Activated CD4-positive, alpha-beta T cell treated with anti-CD3 and anti-CD28 coated beads, Interleukin-2, Interleukin-6, amounts not matched to agents 100 ng/mL and 50 ng/mL, durations not matched to agents 16 hours and 8 hours (primary cell): ENCODE data around the gene TRPT1.

ENCODE experiments used
- DNase-seq: peaks from one replicate; pipeline ENCODE4 v3.0.0-alpha.2; 2020

TRPT1 gene

DNA sequence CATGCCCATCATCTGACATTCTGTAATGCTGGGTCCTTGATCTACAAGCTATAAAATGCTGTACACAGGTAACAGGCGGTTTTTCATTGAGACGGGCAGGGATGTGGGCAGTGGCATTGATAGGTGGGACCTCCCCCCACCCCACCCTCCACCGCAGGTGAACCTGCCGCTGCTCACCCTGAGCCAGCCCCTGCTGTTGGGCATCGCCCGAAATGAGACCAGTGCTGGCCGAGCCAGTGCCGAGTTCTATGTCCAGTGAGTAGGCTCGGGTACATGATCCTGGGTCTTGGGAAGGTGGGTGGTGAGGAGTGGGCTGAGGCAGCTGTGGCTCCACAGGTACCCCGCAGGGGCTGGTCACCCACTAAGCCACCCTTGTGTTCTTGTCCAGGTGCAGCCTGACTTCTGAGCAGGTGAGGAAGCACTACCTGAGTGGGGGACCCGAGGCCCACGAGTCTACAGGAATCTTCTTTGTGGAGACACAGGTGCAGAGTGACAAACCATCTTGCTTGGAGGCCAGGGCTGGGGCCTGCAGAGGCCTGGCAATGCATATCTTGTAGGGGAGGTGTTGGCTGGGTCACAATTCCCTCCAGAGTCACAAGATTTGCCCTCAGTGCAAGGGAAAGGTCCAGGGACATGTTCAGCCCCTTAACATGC, 3.2 kb upstream of the TRPT1 start:
- no peak for DNase-seq

- DNase-seq = no peak
These were observed 1.5 kb upstream of the TRPT1 start for GRCh38 chr11:64227405-64227956.

DNA sequence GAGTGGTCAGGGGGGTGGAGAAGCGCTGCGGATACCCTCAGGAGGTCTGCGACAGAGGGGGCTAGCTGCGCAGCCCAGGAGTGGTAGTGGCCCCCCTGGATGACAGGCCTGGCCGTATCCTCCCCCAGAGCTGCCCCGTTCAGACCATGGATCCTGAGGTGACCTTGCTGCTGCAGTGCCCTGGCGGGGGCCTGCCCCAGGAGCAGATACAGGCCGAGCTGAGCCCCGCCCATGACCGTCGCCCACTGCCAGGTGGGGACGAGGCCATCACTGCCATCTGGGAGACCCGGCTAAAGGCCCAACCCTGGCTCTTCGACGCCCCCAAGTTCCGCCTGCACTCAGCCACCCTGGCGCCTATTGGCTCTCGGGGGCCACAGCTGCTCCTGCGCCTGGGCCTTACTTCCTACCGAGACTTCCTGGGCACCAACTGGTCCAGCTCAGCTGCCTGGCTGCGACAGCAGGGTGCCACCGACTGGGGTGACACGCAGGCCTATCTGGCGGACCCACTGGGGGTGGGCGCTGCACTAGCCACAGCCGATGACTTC, 593 bp upstream of the TRPT1 start:
- DNase-seq = peak; percentile 82

- DNase-seq = no peak
These were observed 937 bp downstream of the TRPT1 start for GRCh38 chr11:64224891-64225607.

DNA sequence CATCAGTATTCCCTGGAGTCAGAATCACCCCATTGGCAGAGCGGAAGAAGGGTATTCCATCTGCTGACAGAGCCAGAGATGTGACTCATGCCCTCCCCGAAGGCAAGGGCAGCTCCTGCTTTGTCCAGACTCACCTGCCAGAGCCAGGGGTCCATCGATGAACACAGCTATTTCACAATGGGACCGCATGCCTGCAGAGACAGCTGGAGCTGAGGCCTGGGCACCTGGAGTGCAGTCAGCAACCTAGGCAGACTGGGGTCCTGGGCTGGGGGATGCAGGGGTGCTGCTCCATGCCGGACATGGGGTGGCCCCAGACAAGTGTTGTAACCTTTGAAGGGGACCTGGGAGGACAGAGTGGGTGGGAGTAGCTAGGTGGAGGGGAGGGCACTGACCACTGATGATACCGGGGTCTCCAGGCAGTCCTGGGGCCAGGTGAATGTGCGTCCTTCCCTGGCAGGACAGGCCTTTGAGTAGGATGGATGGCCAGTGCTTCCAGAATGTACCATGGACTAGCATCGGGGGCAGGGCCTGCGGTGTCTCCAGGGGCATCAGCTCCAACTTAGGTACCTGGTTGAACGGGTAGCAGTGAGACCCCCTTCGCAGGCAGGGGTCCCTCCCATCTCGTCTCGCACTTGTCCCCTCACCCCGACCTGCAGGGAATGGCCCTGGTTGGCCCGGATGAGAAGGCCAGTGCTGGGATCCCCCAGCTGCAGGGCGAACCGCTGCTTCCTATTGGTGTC, 1.7 kb downstream of the TRPT1 start:
- no peak for DNase-seq

DNA sequence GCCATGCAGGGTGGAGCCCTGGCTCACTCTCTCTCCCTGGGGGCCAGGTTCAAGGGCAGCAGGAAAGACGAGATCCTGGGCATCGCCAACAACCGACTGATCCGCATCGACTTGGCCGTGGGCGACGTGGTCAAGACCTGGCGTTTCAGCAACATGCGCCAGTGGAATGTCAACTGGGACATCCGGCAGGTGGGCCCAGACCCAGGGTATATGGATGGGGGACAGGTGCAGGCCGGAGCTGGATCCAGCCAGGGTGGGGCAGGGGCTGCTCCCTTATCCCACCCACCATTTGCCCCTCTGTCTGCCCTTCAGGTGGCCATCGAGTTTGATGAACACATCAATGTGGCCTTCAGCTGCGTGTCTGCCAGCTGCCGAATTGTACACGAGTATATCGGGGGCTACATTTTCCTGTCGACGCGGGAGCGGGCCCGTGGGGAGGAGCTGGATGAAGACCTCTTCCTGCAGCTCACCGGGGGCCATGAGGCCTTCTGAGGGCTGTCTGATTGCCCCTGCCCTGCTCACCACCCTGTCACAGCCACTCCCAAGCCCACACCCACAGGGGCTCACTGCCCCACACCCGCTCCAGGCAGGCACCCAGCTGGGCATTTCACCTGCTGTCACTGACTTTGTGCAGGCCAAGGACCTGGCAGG, 2.9 kb downstream of the TRPT1 start:
- no peak for DNase-seq

GRCh38 chr11:64222651-64223000, 3.4 kb downstream of the TRPT1 start:
- no peak for DNase-seq

GRCh38 chr11:64220798-64221197, 5.2 kb downstream of the TRPT1 start:
- DNase-seq = no peak

- DNase-seq = no peak
These were observed 5.7 kb downstream of the TRPT1 start for GRCh38 chr11:64220271-64220670.

DNA sequence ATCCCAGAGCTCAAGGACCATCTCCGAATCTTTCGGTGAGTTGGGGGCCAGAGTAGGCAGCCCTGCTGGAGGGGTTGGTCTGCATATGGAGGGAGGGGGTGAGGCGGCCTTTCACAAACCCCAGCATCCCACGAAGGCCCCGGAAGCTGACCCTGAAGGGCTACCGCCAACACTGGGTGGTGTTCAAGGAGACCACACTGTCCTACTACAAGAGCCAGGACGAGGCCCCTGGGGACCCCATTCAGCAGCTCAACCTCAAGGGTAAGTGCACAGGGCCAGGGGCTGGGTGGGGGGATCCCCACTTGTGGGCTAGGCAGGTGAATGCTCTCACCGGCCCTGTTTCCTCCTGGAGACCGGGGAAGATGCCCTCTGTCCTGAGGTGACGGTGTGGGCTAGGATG, 6.2 kb downstream of the TRPT1 start:
- DNase-seq = no peak

- no peak for DNase-seq
These were observed 6.7 kb downstream of the TRPT1 start for GRCh38 chr11:64219354-64219684.

DNA sequence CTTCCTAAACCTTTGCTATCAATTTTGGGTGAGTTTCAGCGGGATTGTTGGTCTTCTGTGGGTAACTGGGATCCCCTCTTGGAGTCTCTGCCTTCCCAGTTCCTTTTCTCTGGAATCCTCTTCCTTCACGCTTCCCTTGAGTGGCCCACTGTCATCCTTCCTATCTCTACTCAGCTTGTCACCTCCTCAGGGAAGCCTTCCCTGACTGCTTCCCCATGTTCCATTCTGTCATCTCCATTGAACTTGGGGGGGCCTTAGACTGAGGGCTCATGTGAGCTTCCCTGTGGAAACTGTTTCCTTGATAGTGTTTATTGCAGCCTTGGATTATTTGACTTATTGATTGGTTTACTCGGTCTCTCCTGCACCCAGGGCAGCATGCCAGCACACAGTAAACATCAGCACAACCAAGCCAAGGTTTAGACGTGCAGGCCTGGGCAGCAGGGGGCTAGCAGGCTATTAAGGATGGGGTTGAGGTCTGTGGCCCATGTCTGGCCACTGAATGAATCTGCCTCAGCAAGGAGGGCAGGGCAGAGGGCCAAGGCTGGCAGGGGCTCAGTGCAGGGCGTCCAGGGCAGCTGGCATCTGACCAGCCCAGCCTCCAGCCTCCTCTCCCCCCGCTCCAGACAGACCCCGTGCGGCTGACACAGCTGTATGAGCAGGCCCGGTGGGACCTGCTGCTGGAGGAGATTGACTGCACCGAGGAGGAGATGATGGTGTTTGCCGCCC, 7.2 kb downstream of the TRPT1 start:
- DNase-seq = no peak

- DNase-seq = no peak
These were observed 9.1 kb downstream of the TRPT1 start for GRCh38 chr11:64216879-64217278.

DNA sequence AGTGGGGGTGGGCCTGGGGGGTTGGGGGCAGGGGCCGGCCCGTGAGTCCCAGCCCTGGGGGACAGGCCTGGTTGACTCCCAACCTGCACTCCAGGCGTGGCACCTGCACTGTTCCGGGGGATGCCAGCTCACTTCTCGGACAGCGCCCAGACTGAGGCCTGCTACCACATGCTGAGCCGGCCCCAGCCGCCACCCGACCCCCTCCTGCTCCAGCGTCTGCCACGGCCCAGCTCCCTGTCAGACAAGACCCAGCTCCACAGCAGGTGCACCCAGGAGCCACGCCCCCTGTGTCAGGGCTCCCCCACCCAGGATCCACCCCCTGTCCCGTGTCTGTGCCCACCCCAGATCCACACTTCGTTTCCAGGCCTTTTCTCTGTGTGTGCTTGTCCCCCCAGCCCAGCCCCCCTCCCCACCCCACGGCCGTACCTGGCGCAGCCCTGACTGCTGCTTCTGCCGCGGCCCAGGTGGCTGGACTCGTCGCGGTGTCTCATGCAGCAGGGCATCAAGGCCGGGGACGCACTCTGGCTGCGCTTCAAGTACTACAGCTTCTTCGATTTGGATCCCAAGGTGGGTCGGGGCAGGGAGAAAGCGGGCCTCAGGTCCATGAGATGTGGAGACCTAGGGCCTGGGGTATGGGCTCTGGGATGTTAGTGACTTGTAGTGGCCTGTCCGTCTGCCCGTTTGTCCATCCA, 14.7 kb downstream of the TRPT1 start:
- DNase-seq = no peak

GRCh38 chr11:64210301-64211020, 15.5 kb downstream of the TRPT1 start:
- DNase-seq = no peak

- DNase-seq = no peak
These were observed 16.5 kb downstream of the TRPT1 start for GRCh38 chr11:64209563-64209843.

DNA sequence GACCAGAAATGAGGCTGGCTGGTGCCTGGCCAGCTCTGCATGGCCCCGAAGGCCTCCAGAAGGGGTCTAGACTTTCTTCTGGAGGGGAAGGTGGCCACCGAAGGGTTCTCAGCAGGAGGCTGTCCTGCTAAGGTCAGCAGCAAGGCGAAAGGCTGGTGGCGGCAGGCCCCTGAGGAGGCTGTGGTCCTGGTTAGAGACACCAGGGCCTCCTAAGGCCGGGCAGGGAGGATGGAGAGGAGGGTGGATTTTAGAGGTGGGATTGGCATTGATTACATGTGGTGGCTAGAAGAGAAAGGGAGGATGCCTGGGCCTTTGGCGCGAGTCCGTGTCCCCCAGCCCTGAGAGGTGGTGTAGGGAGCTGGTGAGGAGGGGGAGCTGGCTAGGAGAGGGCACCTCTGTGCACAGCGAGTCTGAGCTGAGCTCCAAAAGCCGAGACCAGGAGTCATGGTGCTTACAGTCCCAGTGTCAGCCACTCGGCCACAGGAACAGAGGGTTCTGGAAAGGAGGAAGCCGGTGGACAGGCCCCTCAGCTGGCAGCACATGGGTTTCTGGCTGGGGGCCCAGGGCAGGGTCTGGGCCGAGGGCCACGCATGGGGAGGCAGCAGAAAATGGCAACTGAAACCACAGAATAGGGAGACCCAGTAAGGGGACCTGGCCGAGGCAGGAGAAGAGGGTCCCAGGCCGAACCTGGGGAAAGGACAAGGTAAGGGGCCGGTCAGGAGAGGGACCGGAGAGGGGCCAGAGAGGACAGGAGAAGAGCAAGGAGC, 17.0 kb downstream of the TRPT1 start:
- DNase-seq = no peak

- DNase-seq = no peak
These were observed 17.7 kb downstream of the TRPT1 start for GRCh38 chr11:64208086-64208795.

DNA sequence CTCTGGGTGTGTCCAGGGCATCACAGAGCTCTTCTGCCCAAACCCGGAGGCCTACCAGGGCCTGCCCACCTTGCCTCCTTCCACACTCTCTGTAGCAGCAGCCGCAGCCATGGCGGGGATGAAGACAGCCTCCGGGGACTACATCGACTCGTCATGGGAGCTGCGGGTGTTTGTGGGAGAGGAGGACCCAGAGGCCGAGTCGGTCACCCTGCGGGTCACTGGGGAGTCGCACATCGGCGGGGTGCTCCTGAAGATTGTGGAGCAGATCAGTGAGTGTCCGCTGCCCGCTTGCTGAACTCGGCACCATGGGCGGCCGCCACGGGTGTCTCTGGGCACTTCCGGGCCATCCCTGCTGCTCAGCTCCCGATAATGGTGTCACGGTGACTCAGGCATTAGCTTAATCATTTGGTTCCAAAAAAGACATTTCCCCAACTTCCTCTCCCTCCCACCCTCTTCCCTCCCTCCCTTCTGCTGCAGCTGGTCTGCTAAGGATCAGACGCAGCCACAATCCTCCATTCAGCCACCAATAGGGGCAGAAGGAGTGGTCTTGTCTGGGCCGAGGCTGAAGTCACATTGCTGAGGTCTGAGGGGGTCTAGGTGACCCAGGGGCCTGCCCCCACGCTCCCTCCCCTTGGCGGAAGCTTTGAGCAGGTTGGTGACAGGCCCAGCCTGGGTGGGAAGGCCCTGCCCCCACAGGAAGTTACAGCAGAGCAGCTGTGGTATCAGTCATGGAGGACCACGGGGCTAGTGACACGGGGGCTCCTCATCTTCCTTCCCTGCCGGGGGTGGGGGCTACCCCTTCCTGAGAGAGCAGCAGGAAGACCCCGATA, 18.5 kb downstream of the TRPT1 start:
- peak; percentile 90 for DNase-seq
